Measurements from ENCODE around the gene PLEKHM3.

The PLEKHM3 gene

GRCh38 chr2:207848545-207848928 lies 176.8 kb downstream of the PLEKHM3 start:
- no peak for DNase-seq

GRCh38 chr2:207847807-207848544 lies 177.4 kb downstream of the PLEKHM3 start:
- DNase-seq, result peak; percentile 56

- DNase-seq, result no peak
These were observed 178.1 kb downstream of the PLEKHM3 start for GRCh38 chr2:207847098-207847806.

GRCh38 chr2:207845202-207845864 lies 180.0 kb downstream of the PLEKHM3 start:
- no peak for DNase-seq

- DNase-seq, result no peak
These were observed 180.7 kb downstream of the PLEKHM3 start for GRCh38 chr2:207844648-207845047.

- no peak for DNase-seq
These were observed 185.2 kb downstream of the PLEKHM3 start for GRCh38 chr2:207840101-207840500.

- DNase-seq, result no peak
These were observed 185.8 kb downstream of the PLEKHM3 start for GRCh38 chr2:207839575-207839974.

- no peak for DNase-seq
These were observed 186.3 kb downstream of the PLEKHM3 start for GRCh38 chr2:207839028-207839427.

GRCh38 chr2:207836521-207837133 lies 188.7 kb downstream of the PLEKHM3 start:
- DNase-seq, result peak; percentile 23

- DNase-seq, result no peak
These were observed 189.5 kb downstream of the PLEKHM3 start for GRCh38 chr2:207835805-207836204.

GRCh38 chr2:207833251-207833751 lies 192.0 kb downstream of the PLEKHM3 start:
- no peak for DNase-seq

GRCh38 chr2:207831584-207832248 lies 193.6 kb downstream of the PLEKHM3 start:
- no peak for DNase-seq

GRCh38 chr2:207830778-207831438 lies 194.4 kb downstream of the PLEKHM3 start:
- DNase-seq, result no peak

- no peak for DNase-seq
These were observed 196.8 kb downstream of the PLEKHM3 start for GRCh38 chr2:207828361-207829057.

GRCh38 chr2:207825978-207826377 lies 199.3 kb downstream of the PLEKHM3 start:
- DNase-seq, result no peak

GRCh38 chr2:207825045-207825954 lies 200.0 kb downstream of the PLEKHM3 start:
- DNase-seq, result no peak

GRCh38 chr2:207823865-207824264 lies 201.5 kb downstream of the PLEKHM3 start:
- DNase-seq, result no peak

- DNase-seq, result no peak
These were observed 205.2 kb downstream of the PLEKHM3 start for GRCh38 chr2:207819839-207820784.
